ENCODE data around the gene ZNF829.

- TF ChIP-seq CTCF (IDR thresholded peaks at IDR 0.05; ENCODE audit: low read depth, low read length, poor library complexity, severe bottlenecking) (no peak), EZH2phosphoT487 (IDR thresholded peaks at IDR 0.05; ENCODE audit: borderline replicate concordance, low read length) (no peak)
These were observed 23.1 kb upstream of the ZNF829 start for GRCh38 chr19:36939153-36939552.

Measured in DOHH2 (cell line).